ENCODE data around the gene IPMK. TPM values are rescaled to one million over a fixed set of nuclear protein-coding genes. Genes with fewer than 3 reads are reported as not detected.

Gene IPMK
- total RNA-seq, 4 donors from 2014 or later = 3.4 to 5.5 (median 4.3) TPM

DNA sequence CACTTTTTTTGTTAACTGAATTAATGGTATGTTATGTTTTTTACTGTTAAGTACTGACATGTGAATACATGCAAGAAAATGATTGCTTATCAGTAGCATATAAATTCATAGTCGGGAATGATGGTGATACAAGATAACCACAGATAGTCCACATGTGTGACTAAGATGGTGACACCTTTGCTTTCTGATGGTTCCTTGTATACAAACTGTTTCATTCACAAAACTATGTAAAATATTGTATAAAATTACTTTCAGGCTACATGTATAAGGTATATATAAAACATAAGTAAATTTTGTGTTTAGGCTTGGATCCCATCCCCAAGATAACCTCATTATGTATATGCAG is 11.2 kb upstream of the IPMK start:
- Histone ChIP-seq H3K27me3 (no peaks in the 10 kb centered on the region), H3K4me3 (no peak overlapping the region), H3K27ac (replicated peaks in 1 of 4) (no peak overlapping the region), H3K36me3 (peaks cover 0 to 23% (median 12%) of the 10 kb centered on the region in 4 donors), H3K9me3 (no peaks in the 10 kb centered on the region), H3K4me1 (peaks cover 6 to 34% (median 26%) of the 10 kb centered on the region in 4 donors)
- intact Hi-C loops (cut with DNase I) = no loop called here
- TF ChIP-seq POLR2A (IDR thresholded peaks at IDR 0.05; ENCODE audit: low read depth) = no peak
- TF ChIP-seq EP300 (IDR thresholded peaks at IDR 0.05) = no peak
- TF ChIP-seq, protein P1, sequence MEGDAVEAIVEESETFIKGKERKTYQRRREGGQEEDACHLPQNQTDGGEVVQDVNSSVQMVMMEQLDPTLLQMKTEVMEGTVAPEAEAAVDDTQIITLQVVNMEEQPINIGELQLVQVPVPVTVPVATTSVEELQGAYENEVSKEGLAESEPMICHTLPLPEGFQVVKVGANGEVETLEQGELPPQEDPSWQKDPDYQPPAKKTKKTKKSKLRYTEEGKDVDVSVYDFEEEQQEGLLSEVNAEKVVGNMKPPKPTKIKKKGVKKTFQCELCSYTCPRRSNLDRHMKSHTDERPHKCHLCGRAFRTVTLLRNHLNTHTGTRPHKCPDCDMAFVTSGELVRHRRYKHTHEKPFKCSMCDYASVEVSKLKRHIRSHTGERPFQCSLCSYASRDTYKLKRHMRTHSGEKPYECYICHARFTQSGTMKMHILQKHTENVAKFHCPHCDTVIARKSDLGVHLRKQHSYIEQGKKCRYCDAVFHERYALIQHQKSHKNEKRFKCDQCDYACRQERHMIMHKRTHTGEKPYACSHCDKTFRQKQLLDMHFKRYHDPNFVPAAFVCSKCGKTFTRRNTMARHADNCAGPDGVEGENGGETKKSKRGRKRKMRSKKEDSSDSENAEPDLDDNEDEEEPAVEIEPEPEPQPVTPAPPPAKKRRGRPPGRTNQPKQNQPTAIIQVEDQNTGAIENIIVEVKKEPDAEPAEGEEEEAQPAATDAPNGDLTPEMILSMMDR (IDR thresholded peaks at IDR 0.05) = no peak
- TF ChIP-seq POLR2AphosphoS5 (IDR thresholded peaks at IDR 0.05) = no peak
- no peak for DNase-seq (ENCODE audit: extremely low spot score)
- 84% methylated on average over 1 of the region's 1 CpG for WGBS

DNA sequence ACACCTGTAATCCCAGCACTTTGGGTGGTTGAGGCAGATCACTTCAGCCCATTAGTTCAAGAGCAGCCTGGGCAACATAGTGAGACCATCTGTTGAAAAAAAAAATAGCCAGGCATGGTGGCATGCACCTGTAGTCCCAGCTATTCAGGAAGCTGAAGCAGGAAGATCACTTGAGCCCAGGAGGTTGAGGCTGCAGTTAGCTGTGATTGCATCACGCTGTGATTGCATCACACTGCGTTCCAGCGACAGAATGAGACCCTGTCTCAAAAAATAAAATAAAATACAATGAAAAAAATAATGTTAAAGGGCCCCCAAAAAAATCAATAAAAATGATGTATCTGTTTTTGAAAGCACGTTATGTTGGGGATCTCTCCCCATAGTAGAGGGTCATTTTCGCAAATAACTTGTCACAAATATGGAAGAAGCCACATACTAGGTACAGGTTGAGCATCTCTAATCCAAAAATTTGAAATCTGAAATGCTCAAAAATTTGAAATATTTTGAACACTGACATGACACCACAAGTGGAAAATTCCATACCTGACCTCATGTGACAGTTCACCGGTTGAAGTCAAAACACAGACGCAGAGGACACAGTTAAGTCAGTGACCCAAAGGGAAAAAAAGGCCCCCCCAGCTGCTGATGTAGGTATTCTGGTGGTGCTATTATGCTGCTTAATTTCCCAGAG is 10.7 kb upstream of the IPMK start:
- Histone ChIP-seq H3K4me3 (no peak overlapping the region), H3K27ac (replicated peaks in 1 of 4) (no peak overlapping the region), H3K27me3 (no peaks in the 10 kb centered on the region), H3K9me3 (no peaks in the 10 kb centered on the region), H3K4me1 (peaks cover 6 to 38% (median 30%) of the 10 kb centered on the region in 4 donors), H3K36me3 (peaks cover 0 to 23% (median 12%) of the 10 kb centered on the region in 4 donors)
- intact Hi-C loops (cut with DNase I) = no loop called here
- TF ChIP-seq POLR2AphosphoS5 (IDR thresholded peaks at IDR 0.05) (no peak), EP300 (IDR thresholded peaks at IDR 0.05) (no peak), POLR2A (IDR thresholded peaks at IDR 0.05; ENCODE audit: low read depth) (no peak)
- TF ChIP-seq, protein P1 (IDR thresholded peaks at IDR 0.05) = no peak
- 87% methylated on average over 7 of the region's 7 CpGs for WGBS
- no peak for DNase-seq (ENCODE audit: extremely low spot score)

GRCh38 chr10:58275908-58276307 is 8.2 kb upstream of the IPMK start:
- no peak overlapping the region for H3K4me3 ChIP-seq
- H3K9me3 ChIP-seq = no peaks in the 10 kb centered on the region
- no peak overlapping the region for H3K27ac ChIP-seq (replicated peaks in 1 of 4)
- H3K4me1 ChIP-seq = peaks cover 6 to 40% (median 28%) of the 10 kb centered on the region in 4 donors
- peaks cover 0 to 23% (median 12%) of the 10 kb centered on the region in 4 donors for H3K36me3 ChIP-seq
- TF ChIP-seq POLR2AphosphoS5 (IDR thresholded peaks at IDR 0.05) (no peak), EP300 (IDR thresholded peaks at IDR 0.05) (no peak), POLR2A (IDR thresholded peaks at IDR 0.05; ENCODE audit: low read depth) (no peak)
- TF ChIP-seq, protein P1 (IDR thresholded peaks at IDR 0.05) = no peak
- DNase-seq (ENCODE audit: extremely low spot score) = no peak
- H3K27me3 ChIP-seq = no peaks in the 10 kb centered on the region
- intact Hi-C loops (cut with DNase I) = no loop called here

DNA sequence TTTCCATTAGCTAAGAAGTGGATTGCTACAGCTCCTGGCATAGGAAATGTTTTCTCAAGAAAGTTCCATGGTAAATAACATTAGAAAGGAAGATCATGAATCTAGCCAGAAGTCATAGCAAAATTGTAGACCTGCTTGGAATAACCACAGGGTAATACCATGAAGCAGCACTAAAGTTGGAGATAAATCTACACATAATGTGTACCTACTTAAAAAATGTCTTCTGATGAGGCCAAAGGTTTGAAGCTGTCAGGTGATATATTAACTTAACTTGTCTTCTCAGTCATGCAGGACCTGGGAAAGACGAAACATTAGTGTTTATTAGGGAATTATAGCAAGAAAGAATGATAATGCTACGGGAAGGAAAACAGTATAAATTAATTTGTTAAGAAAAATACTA is 7.6 kb upstream of the IPMK start:
- no peaks in the 10 kb centered on the region for H3K27me3 ChIP-seq
- H3K4me3 ChIP-seq = no peak overlapping the region
- TF ChIP-seq POLR2AphosphoS5 (IDR thresholded peaks at IDR 0.05) (no peak), EP300 (IDR thresholded peaks at IDR 0.05) (no peak), POLR2A (IDR thresholded peaks at IDR 0.05; ENCODE audit: low read depth) (no peak)
- TF ChIP-seq, protein P1 (IDR thresholded peaks at IDR 0.05) = no peak
- WGBS = 85% methylated on average over 2 of the region's 2 CpGs
- intact Hi-C loops (cut with DNase I) = no loop called here
- no peaks in the 10 kb centered on the region for H3K9me3 ChIP-seq
- no peak for DNase-seq (ENCODE audit: extremely low spot score)
- H3K4me1 ChIP-seq = peaks cover 11 to 44% (median 34%) of the 10 kb centered on the region in 4 donors
- peaks cover 0 to 23% (median 12%) of the 10 kb centered on the region in 4 donors for H3K36me3 ChIP-seq
- no peak overlapping the region for H3K27ac ChIP-seq (replicated peaks in 1 of 4)

Measured in esophagus muscularis mucosa (tissue), 4 donors.